IPS-15b (cell line): ENCODE results near the gene SIPA1L3.

Source experiments
- H3K27me3 ChIP-seq: one replicate; pipeline ENCODE4 v1.6.1; 2013; ENCODE audit warnings: low read length; ENCODE audit not compliant: control insufficient read depth, insufficient read depth
- H3K36me3 ChIP-seq: one replicate; pipeline ENCODE4 v1.6.1; 2013; ENCODE audit warnings: low read length; ENCODE audit not compliant: control insufficient read depth, insufficient read depth
- H3K4me1 ChIP-seq: one replicate; pipeline ENCODE4 v1.6.1; 2013; ENCODE audit warnings: mild to moderate bottlenecking, low read length; ENCODE audit not compliant: control insufficient read depth, insufficient read depth
- H3K4me3 ChIP-seq: one replicate; pipeline ENCODE4 v1.5.1; 2013; ENCODE audit warnings: low read depth, low read length
- H3K9ac ChIP-seq: one replicate; pipeline ENCODE4 v1.6.1; 2013; ENCODE audit warnings: low read depth, mild to moderate bottlenecking, low read length
- H3K9me3 ChIP-seq: one replicate; pipeline ENCODE4 v1.6.1; 2013; ENCODE audit warnings: mild to moderate bottlenecking, low read length; ENCODE audit not compliant: control insufficient read depth, insufficient read depth

Gene SIPA1L3

DNA sequence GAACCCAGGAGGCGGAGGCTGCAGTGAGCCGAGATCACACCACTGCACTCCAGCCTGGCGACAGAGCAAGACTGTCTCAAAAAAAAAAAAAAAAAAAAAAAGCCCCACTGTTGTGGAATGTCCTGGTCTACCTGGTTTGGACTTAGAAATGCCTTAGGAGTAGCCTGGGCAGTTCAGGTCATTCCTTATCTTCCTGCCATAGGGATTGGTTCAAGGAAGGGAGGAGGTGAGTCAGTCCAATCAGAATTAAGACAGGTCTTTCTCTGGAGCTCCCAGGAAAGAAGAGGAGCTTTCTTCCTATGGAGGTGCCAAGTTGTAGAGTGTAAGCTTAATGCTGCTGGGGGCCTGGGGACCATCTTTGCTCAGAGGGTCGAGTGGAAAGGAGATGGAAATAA lies 44.8 kb downstream of the SIPA1L3 start:
- Histone ChIP-seq H3K36me3 (no peaks in the 10 kb centered on the region), H3K4me1 (peaks cover 12% of the 10 kb centered on the region), H3K27me3 (no peaks in the 10 kb centered on the region), H3K9ac (no peak overlapping the region), H3K9me3 (no peaks in the 10 kb centered on the region), H3K4me3 (no peak overlapping the region)

DNA sequence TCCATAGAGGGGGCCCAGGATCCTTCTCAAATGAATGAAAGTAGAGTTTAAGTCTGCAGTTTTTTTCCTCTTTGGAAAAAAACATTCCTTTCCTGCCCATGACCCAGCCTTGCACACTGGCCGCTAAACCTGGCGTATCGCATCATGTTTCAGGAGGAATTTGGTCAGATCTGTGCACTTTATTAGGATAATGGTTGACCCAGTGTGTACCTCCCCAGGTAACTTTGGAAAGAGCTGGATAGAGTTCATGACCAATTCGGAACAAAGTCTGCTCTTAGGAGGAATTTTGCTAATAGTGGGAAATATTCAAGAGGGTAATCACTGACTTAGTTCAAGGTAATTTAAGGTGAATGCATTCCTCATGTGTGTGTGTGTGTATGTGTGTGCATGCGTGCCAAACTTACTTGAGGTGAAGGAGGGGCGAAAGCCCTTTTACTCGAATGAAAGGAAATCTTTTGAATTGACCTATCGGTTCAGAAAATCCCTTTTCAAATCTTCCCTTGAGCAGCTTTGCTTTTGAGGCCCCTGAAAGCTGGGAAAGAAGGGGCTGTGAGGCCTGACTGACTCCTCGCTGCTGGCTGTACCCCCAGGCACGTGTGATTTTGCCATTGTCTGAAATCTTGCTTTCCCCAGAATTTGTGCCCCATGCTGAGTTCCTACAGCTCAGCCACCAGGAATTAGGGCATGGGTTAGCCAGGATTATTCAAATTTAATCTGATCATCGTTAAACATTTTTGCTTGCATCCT lies 46.3 kb downstream of the SIPA1L3 start:
- Histone ChIP-seq H3K9me3 (no peaks in the 10 kb centered on the region), H3K4me1 (peaks cover 12% of the 10 kb centered on the region), H3K27me3 (no peaks in the 10 kb centered on the region), H3K4me3 (no peak overlapping the region), H3K36me3 (no peaks in the 10 kb centered on the region), H3K9ac (no peak overlapping the region)

DNA sequence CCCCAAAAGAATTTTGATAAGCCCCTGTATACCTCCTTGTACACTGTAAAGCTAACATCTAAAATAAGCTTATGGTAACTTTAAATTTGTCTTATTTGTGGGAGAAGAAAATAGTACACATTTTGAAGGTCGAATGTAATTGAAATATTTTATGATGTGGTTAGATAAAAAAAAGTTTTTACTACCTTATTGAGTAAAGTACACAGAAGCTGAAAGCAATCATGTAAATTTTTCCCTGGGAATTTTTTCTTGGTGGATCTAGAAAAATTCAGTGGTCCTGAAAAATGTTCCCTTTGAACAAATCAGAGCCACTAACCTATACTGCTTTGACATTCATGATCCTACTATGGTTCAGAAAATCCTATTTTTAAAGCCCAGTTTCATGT lies 46.9 kb downstream of the SIPA1L3 start:
- no peaks in the 10 kb centered on the region for H3K9me3 ChIP-seq
- no peak overlapping the region for H3K9ac ChIP-seq
- H3K36me3 ChIP-seq = no peaks in the 10 kb centered on the region
- peaks cover 12% of the 10 kb centered on the region for H3K4me1 ChIP-seq
- H3K27me3 ChIP-seq = no peaks in the 10 kb centered on the region
- H3K4me3 ChIP-seq = no peak overlapping the region

DNA sequence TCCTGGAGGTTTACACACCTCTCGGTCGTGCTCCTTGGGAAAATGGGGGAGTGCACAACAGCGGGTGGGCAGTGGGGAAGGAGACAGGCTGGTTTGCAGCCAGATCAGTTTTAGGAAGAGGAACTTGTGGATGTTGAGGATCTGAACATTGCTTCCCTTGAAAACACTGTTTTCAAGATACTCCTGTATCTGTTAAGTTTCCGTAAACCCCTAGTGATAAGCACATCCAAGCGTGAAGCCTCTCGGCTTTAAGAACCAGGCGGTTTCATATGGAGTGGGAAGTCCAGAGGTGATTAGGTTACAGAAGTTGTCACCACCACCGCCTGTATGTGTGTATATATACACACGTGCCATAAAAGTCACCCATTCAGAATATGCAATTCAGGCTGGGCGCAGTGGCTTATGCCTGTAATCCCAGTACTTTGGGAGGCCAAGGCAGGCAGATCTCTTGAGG lies 47.4 kb downstream of the SIPA1L3 start:
- no peaks in the 10 kb centered on the region for H3K36me3 ChIP-seq
- H3K4me3 ChIP-seq = no peak overlapping the region
- H3K9me3 ChIP-seq = no peaks in the 10 kb centered on the region
- no peak overlapping the region for H3K9ac ChIP-seq
- H3K4me1 ChIP-seq = peaks cover 12% of the 10 kb centered on the region
- H3K27me3 ChIP-seq = no peaks in the 10 kb centered on the region

DNA sequence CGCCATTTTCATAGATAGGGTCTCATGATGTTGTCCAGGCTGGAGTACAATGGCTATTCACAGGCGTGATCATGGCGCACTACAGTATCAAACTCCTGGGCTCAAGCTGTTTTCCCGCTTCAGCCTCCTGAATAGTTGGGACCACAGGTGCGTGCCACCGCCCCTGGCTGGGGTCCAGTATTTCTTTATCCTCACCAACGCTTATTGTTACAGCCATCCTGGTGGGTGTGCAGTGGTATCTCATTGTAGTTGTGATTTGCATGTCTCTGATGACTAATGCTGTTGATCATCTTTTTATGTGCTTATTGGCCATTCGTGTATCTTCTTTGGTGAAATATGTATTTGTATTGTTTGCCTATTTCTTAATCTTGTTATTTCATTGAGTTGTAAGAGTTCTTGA lies 49.0 kb downstream of the SIPA1L3 start:
- H3K4me1 ChIP-seq = peaks cover 10% of the 10 kb centered on the region
- H3K9ac ChIP-seq = no peak overlapping the region

DNA sequence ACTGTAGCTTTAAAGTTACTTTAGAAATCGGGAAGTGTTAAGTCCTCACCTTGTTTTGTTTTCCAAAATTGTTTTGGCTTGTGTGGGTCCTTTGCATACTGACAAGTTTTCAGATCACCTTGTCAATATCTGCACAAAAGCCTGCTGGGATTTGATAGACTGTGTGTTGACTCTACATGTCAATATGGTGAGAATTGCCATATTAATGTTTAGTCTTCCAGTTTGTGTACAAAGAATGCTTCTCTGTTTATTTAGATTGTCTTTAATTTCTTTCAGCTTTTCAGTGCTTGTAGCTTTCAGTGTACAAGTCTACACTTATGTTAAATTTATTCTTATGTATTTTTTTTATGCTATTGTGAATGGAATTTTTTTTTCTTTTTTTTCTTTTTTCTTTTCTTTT lies 50.2 kb downstream of the SIPA1L3 start:
- Histone ChIP-seq H3K36me3 (no peaks in the 10 kb centered on the region), H3K27me3 (no peaks in the 10 kb centered on the region), H3K9ac (no peak overlapping the region), H3K9me3 (no peaks in the 10 kb centered on the region), H3K4me3 (no peak overlapping the region), H3K4me1 (peaks cover 8% of the 10 kb centered on the region)

More for the DNA sequence above, 49.0 kb downstream of the SIPA1L3 start:
- no peak overlapping the region for H3K4me3 ChIP-seq
- no peaks in the 10 kb centered on the region for H3K9me3 ChIP-seq
- no peaks in the 10 kb centered on the region for H3K27me3 ChIP-seq
- no peaks in the 10 kb centered on the region for H3K36me3 ChIP-seq

DNA sequence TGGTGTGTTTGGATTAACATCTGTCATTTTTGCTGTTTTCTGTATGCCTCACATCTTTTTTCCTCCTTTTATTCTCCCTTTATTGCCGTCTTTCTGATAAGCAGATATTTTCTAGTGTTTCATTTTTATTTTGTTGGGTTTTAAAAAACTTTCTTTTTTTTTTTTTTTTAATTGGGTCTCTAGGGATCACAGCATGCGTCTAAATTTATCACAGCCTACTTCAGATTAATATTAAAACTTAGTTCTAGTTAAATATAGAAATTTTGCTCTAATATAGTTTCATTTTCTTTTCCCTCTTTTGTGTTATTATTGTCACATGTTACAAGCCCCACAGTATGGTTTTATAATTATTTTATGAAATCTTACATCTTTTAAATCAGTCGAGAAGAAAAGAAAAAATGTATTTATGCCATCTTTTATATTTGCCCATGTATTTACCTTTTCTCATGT lies 52.7 kb downstream of the SIPA1L3 start:
- no peak overlapping the region for H3K4me3 ChIP-seq
- no peak overlapping the region for H3K9ac ChIP-seq
- no peaks in the 10 kb centered on the region for H3K27me3 ChIP-seq
- no peaks in the 10 kb centered on the region for H3K36me3 ChIP-seq
- no peaks in the 10 kb centered on the region for H3K4me1 ChIP-seq
- H3K9me3 ChIP-seq = no peaks in the 10 kb centered on the region

DNA sequence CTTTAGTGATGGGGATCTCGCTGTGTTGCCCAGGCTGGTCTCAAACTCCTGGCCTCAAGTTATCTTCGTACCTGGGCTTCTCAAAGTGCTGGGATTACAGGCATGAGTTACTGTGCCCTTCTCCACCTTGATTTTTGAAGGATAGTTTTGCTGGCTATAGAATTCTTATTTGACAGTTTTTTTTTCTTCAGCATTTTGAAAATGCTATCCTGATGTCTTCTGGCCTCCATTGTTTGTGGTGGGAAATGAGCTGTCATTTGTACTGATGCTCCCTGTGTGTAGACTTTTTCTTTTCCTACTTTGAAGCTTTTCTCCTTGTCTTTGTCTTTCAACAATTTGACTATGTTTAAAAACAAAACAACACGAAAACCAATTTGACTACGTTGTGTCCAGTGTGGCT lies 54.2 kb downstream of the SIPA1L3 start:
- Histone ChIP-seq H3K4me3 (no peak overlapping the region), H3K4me1 (no peaks in the 10 kb centered on the region), H3K9ac (no peak overlapping the region)

DNA sequence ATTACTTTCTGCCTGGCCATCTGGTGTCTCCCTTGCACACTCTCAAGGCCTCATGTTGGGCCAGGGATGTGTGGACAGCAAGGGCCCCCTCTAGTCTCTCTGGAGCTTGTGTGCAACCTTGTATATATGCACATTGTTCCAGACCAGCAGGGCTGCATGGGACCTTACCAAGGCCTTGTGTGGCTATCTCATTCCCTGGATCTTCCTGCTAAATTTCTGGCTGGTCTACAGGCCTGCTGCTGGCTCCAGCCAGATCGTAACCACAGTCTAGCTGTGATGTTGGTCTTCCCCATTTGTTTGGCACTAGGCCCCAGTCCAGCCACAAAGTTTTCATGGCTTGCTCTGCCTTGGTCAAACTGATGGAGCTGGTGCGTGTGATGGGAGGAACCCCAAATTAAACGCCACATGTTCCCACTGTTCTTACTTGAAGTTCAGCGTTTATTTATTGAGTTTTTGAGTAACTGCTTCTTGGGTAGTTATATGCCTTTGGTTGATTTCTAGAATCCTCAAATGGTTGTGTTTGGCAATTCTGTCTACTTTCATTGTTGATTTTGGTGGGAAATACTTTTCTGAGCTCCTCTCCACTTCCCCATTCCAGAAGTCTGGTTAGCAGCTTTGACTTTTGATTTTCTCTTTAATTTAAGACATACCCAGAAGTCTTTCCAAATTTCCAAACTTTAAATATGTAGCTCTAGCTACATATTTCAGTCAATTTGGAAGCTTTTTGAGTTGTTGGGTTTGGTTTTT lies 56.4 kb downstream of the SIPA1L3 start:
- Histone ChIP-seq H3K36me3 (no peaks in the 10 kb centered on the region), H3K4me3 (no peak overlapping the region), H3K27me3 (no peaks in the 10 kb centered on the region), H3K4me1 (no peaks in the 10 kb centered on the region), H3K9ac (no peak overlapping the region), H3K9me3 (no peaks in the 10 kb centered on the region)

More for the DNA sequence above, 54.2 kb downstream of the SIPA1L3 start:
- H3K9me3 ChIP-seq = no peaks in the 10 kb centered on the region
- no peaks in the 10 kb centered on the region for H3K27me3 ChIP-seq
- no peaks in the 10 kb centered on the region for H3K36me3 ChIP-seq

DNA sequence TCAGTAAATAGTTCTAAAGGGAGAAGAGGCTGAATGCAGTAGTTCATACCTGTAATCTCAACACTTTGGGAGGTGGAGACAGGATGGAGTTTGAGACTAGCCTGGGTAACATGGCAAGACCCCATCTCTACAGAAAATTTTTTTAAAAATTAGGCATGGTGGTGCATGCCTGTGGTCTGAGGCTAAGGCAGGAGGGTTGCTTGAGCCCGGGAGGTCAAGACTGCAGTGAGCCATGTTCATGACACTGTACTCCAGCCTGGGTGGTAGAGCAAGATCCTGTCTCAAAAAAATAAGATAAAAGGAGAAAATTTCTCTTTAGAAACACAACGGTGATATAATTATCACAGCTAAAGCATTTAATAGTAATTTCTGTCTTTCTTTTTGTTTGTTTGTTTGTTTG lies 57.1 kb downstream of the SIPA1L3 start:
- H3K9ac ChIP-seq = no peak overlapping the region
- H3K4me3 ChIP-seq = no peak overlapping the region
- no peaks in the 10 kb centered on the region for H3K4me1 ChIP-seq
- no peaks in the 10 kb centered on the region for H3K36me3 ChIP-seq
- no peaks in the 10 kb centered on the region for H3K9me3 ChIP-seq
- H3K27me3 ChIP-seq = no peaks in the 10 kb centered on the region

DNA sequence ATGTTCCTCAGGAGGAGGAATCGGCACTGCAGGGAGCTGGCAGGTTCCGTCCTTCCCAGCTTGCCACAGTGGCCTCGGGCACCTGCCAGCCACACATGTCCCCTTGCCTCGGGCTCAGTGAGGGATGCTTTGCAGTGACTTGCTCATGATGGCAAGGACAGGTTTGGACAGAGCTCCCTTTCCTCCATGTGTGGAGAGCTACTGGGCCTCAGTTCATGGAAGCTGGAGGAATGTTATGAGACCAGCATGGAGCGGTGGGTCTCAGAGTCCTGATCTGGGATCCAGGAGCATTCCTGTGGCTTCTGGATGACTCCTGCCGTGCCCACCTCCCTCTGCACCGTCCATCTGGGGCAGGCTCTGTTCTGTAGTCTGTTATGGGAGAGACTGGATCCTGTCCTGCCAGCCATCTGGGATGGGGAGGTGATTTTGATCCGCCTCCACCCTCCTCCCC lies 59.2 kb downstream of the SIPA1L3 start:
- no peaks in the 10 kb centered on the region for H3K4me1 ChIP-seq
- no peak overlapping the region for H3K9ac ChIP-seq
- H3K9me3 ChIP-seq = no peaks in the 10 kb centered on the region
- H3K27me3 ChIP-seq = no peaks in the 10 kb centered on the region
- no peaks in the 10 kb centered on the region for H3K36me3 ChIP-seq
- no peak overlapping the region for H3K4me3 ChIP-seq
